RWPE1 (cell line): Measurements from ENCODE around the gene CELA2A.

Experiments used
- CTCF ChIA-PET: fragments of 350-600 bp; sonication (Branson Sonifier 250); formaldehyde crosslinking; extraction: SDS; loops from one replicate; lab custom pipeline; 2021; lab: Yijun Ruan, JAX
- POLR2A ChIA-PET: fragments of 400-600 bp; formaldehyde crosslinking; extraction: SDS; loops from one replicate; lab custom pipeline; 2020; ENCODE audit warnings: antibody characterized with exemption; ENCODE audit not compliant: low non-redundant PET; lab: Yijun Ruan, JAX
- DNase-seq: peaks from one replicate; pipeline ENCODE4 v3.0.0; 2012; ENCODE audit warnings: low spot score
- H3K27ac ChIP-seq: fragments of 450-650 bp; 2 replicates; pipeline ENCODE4 v1.5.1; 2017
- TF ChIP-seq, protein P1 (sequence below): fragments of 450-650 bp; conservative IDR thresholded peaks from 2 replicates; pipeline ENCODE4 v1.5.1; 2017; ENCODE audit warnings: low read depth, mild to moderate bottlenecking

CELA2A gene

DNA sequence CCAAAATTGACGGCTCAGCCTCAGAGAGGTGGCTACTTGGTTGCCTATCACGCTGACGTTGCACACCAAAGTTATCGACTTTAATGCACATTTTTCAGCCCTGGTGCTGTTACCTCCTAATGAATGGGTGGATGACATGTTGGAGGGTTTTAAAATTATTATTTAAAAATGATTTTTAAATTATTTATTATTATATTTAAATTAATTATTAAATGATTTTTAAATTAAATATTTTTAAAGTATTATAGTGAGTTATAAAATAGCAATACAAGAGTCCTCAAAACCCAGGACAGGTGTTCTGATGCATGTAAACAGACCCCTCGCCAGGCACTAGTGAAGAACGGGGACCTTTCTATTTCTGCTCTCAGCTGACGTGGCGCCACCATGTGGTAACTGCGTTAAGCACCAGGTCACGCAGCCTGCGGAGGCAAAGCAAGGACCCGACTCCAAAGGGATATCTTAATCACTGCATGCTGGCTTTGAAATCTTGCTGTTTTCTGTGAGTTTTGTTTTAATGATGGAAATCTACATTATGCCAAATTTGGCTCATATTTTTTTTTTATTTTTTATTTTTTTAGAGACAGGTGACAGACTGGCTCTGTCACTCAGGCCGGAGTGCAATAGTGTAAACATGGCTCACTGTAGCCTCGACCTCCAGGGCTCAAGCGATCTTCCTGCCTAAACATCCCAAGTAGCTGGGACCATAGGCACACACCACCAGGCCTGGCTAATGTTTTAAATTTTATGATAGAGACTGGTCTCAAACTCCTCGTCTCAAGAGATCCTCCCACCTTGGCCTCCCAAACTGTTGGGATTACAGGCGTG, 44.9 kb downstream of the CELA2A start:
- DNase-seq: peak; percentile 68
- CTCF ChIA-PET: interaction anchor here (0.5 to 1.3 kb wide), 5 partner anchors 13 to 178 kb away, joined by 3 to 5 read pairs (median 3); no protein-coding TSS in a partner anchor
- TF ChIP-seq, protein P1, sequence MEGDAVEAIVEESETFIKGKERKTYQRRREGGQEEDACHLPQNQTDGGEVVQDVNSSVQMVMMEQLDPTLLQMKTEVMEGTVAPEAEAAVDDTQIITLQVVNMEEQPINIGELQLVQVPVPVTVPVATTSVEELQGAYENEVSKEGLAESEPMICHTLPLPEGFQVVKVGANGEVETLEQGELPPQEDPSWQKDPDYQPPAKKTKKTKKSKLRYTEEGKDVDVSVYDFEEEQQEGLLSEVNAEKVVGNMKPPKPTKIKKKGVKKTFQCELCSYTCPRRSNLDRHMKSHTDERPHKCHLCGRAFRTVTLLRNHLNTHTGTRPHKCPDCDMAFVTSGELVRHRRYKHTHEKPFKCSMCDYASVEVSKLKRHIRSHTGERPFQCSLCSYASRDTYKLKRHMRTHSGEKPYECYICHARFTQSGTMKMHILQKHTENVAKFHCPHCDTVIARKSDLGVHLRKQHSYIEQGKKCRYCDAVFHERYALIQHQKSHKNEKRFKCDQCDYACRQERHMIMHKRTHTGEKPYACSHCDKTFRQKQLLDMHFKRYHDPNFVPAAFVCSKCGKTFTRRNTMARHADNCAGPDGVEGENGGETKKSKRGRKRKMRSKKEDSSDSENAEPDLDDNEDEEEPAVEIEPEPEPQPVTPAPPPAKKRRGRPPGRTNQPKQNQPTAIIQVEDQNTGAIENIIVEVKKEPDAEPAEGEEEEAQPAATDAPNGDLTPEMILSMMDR: peak; percentile 70
- POLR2A ChIA-PET: no interaction called here
- no peak overlapping the region for H3K27ac ChIP-seq

DNA sequence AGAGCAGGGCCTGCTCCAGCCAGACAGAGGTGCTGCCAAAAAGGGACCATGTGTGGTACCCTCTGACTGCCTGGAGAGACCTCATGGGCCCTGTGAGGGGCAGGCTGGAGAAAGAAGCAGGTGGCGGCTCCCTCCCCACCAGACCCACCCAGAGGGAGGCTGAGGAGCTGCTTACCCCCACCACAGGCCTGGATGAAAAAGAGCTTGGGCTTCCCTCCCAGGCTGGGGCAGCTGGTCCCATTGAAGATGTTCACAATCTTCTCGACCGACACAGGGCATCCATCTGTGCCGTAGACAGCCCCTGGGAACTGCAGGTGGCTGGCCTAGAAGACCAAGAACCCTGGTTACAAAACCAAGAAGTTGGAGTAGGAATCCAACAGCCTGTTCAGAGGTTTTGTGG, 47.9 kb downstream of the CELA2A start:
- ChIA-PET POLR2A (no interaction called here), CTCF (interaction anchor here (1.0 kb wide), 1 partner anchor 375 kb away, joined by 3 read pairs; no protein-coding TSS in a partner anchor)
- TF ChIP-seq, protein P1: no peak
- DNase-seq: no peak
- no peak overlapping the region for H3K27ac ChIP-seq

DNA sequence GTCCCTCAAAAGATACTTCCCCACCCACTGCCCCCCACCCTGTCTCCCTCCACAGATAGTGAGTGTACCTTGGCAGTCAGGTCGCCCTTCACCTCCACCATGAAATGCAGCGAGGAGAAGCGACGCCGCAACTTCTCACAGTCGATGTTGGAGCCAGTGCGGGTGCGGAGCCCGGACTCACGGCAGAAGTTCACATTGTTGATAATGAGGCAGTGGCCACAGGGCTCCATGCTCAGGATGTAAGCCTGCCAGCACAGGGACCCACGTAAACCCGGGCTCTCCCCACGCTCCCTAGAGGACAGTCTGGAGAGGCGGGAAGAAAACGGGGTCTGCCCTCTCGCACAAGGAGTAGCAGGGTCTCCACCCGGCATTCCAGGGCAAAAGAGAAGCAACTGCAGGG, 50.3 kb downstream of the CELA2A start:
- DNase-seq: no peak
- POLR2A ChIA-PET: no interaction called here
- H3K27ac ChIP-seq: no peak overlapping the region
- CTCF ChIA-PET: no interaction called here
- TF ChIP-seq, protein P1: no peak

DNA sequence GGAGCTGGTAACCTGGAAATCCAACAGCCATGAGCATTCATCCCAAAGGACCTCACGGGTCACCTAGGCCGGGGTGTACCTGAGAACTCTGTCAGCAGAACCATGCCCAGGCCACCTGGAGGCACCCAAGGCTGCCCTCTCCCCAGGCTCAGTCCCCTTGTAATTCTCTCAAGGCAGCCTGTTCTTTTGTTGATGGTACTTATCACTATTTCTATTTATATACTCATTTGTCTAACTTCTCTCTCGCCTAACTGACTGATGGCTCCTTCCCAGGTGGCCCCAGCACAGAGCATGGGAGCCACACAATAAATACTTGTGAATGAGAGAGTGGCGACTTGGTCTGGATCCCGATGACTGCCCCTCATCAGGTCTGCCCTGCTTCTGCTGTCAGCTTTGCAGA, 50.7 kb downstream of the CELA2A start:
- H3K27ac ChIP-seq: no peak overlapping the region
- CTCF ChIA-PET: no interaction called here
- DNase-seq: no peak
- TF ChIP-seq, protein P1: no peak
- POLR2A ChIA-PET: no interaction called here

DNA sequence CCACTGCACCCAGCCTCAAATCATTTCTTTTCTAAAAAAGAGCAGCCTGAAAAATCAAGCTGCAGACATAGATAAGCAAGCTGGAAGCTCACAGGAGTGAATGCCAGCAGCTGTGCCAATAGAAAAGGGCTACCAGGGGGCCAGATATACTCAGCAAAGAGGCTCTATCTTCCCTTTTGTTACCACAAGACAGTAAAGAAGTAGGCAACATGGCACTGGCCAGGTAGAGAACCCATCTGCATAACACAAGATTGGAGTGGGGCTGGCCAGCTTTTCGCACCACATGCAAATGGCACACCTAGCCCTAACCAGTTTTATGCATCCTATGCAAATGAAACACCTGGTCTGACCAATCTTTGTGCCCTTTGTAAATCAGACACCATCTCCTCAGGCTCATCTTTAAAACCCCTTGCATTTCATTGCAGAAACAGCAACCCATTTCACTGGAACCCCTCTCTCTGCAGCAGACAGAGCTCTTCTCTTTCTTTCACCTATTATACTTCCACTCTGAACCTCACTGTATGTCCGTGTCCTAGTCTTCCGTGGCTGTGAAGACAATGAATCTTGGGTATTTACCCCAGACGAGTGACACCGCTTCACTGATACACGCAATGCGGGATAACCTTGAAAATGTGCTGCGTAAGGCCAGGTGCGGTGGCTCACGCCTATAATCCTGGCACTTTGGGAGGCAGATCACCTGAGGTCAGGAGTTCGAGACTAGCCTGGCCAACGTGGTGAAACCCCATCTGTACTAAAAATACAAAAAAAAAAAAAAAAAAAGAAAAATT, 52.4 kb downstream of the CELA2A start:
- ChIA-PET CTCF (no interaction called here), POLR2A (no interaction called here)
- TF ChIP-seq, protein P1: no peak
- H3K27ac ChIP-seq: no peak overlapping the region
- DNase-seq: no peak

DNA sequence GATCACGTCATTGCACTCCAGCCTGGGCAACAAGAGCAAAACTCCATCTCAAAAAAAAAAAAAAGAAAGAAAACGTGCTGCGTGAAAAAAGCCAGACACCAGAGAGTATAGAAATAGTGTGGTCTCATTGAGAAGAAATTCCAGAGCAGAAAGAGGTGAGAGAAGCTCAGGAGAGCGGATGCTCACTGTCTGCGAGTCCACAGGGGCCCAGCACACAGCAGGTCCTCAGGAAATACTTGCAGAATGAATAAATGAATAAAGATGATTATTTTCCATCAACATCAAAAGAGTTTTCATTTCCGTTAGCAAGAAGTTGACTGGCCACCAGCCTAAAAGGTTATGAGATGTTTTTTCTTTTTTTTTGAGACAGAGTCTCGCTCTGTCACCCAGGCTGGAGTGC, 53.1 kb downstream of the CELA2A start:
- TF ChIP-seq, protein P1: no peak
- no peak for DNase-seq

More for the DNA sequence above, 53.1 kb downstream of the CELA2A start:
- H3K27ac ChIP-seq: no peak overlapping the region
- ChIA-PET POLR2A (no interaction called here), CTCF (no interaction called here)
